Lower leg skin (tissue), 3 donors: ENCODE data around the gene PDE9A.

Experiments
- CTCF ChIP-seq, 3 donors: fragments of 450-650 bp; IDR thresholded peaks; one replicate each; pipeline ENCODE4 v1.5.1; 2016; ENCODE audit warnings: antibody characterized with exemption in 3 of 3, mild to moderate bottlenecking in 3 of 3, moderate library complexity in 2 of 3
- POLR2A ChIP-seq, 2 donors: fragments of 450-650 bp; IDR thresholded peaks; one replicate each; pipeline ENCODE4 v1.6.1; 2016 to 2017; ENCODE audit warnings: antibody characterized with exemption in 2 of 2, mild to moderate bottlenecking in 1 of 2, moderate library complexity in 1 of 2

- TF ChIP-seq CTCF (IDR thresholded peaks at IDR 0.05) (no peak), POLR2A (IDR thresholded peaks at IDR 0.05) (no peak)
Measured at GRCh38 chr21:42703965-42704364, 50.5 kb downstream of the PDE9A start.
